BJ (cell line): ENCODE results near the gene NMUR2. TPM values are rescaled to one million over a fixed set of nuclear protein-coding genes. Genes with fewer than 3 reads are reported as not detected.

Source experiments
- CTCF ChIA-PET: fragments of 350-600 bp; formaldehyde crosslinking; extraction: SDS; loops from one replicate; lab custom pipeline; 2021; ENCODE audit warnings: antibody characterized with exemption, inconsistent platforms; lab: Yijun Ruan, JAX
- POLR2A ChIA-PET: fragments of 300-600 bp; sonication (Branson Sonifier 250); formaldehyde crosslinking; extraction: SDS; loops from one replicate; lab custom pipeline; 2021; ENCODE audit warnings: antibody characterized with exemption; lab: Charles Lee
- DNase-seq: peaks from one replicate; pipeline ENCODE4 v3.0.0-alpha.2; 2011; ENCODE audit warnings: low read depth
- H3K27me3 ChIP-seq: 2 replicates; pipeline ENCODE4 v1.6.0; 2011; ENCODE audit warnings: low read length; ENCODE audit not compliant: control insufficient read depth, insufficient read depth
- H3K36me3 ChIP-seq: 2 replicates; pipeline ENCODE4 v1.5.1; 2011; ENCODE audit warnings: low read length; ENCODE audit not compliant: control insufficient read depth, insufficient read depth
- H3K4me3 ChIP-seq: 2 replicates; pipeline ENCODE4 v1.5.1; 2011; ENCODE audit warnings: low read depth, mild to moderate bottlenecking, control low read depth, low read length
- CTCF ChIP-seq: IDR thresholded peaks from 2 replicates; pipeline ENCODE4 v1.5.1; 2011; ENCODE audit warnings: low read depth, mild to moderate bottlenecking, control low read depth, inconsistent platforms, low read length, moderate library complexity; ENCODE audit not compliant: insufficient read depth
- polyA plus RNA-seq: library from polyadenylated mRNA; depleted of rRNA; stranded (reverse); fragments of >200 nt; gene quantifications from 2 replicates; pipeline ENCODE4 v1.2.3, GENCODE V29; 2011

The NMUR2 gene
- polyA plus RNA-seq, 1 experiment = not detected

GRCh38 chr5:152366716-152367115 lies 38.4 kb downstream of the NMUR2 start:
- POLR2A ChIA-PET = no interaction called here
- no peak for TF ChIP-seq CTCF
- H3K27me3 ChIP-seq = no peaks in the 10 kb centered on the region
- DNase-seq = no peak
- H3K36me3 ChIP-seq = no peaks in the 10 kb centered on the region
- CTCF ChIA-PET = no interaction called here
- H3K4me3 ChIP-seq = no peak overlapping the region

- TF ChIP-seq CTCF = no peak
- ChIA-PET CTCF (interaction anchor here (1.2 kb wide), 1 partner anchor 9 kb away, joined by 3 read pairs; no protein-coding TSS in a partner anchor), POLR2A (no interaction called here)
- no peak for DNase-seq
- H3K4me3 ChIP-seq = no peak overlapping the region
- H3K27me3 ChIP-seq = no peaks in the 10 kb centered on the region
- no peaks in the 10 kb centered on the region for H3K36me3 ChIP-seq
Measured at GRCh38 chr5:152364899-152365298, 40.2 kb downstream of the NMUR2 start.

GRCh38 chr5:152364172-152364571 lies 40.9 kb downstream of the NMUR2 start:
- CTCF ChIA-PET = interaction anchor here (1.2 kb wide), 1 partner anchor 10 kb away, joined by 3 read pairs; no protein-coding TSS in a partner anchor
- TF ChIP-seq CTCF = no peak
- H3K27me3 ChIP-seq = no peaks in the 10 kb centered on the region
- POLR2A ChIA-PET = no interaction called here
- no peak overlapping the region for H3K4me3 ChIP-seq
- H3K36me3 ChIP-seq = no peaks in the 10 kb centered on the region
- DNase-seq = no peak

- no peak for TF ChIP-seq CTCF
- ChIA-PET POLR2A (no interaction called here), CTCF (no interaction called here)
- Histone ChIP-seq H3K36me3 (no peaks in the 10 kb centered on the region), H3K4me3 (no peak overlapping the region), H3K27me3 (no peaks in the 10 kb centered on the region)
- DNase-seq = no peak
Measured at GRCh38 chr5:152358861-152359568, 46.1 kb downstream of the NMUR2 start.

GRCh38 chr5:152356506-152356905 lies 48.6 kb downstream of the NMUR2 start:
- DNase-seq = no peak
- no peak for TF ChIP-seq CTCF
- H3K27me3 ChIP-seq = no peaks in the 10 kb centered on the region
- H3K36me3 ChIP-seq = no peaks in the 10 kb centered on the region
- POLR2A ChIA-PET = no interaction called here
- no peak overlapping the region for H3K4me3 ChIP-seq
- CTCF ChIA-PET = no interaction called here
